HG03095 (cell line): ENCODE measurements around the gene SERPINB1.
"Not testable (repeated sequence)": the region's sequence is repeated elsewhere in the genome, so short reads cannot be mapped to it uniquely, and the experiment has no call there.

Experiments
- ATAC-seq: cut with Tn5 transposase; IDR thresholded peaks from one replicate; pipeline ENCODE4 v1.9.1; 2021; ENCODE audit warnings: moderate library complexity; ENCODE audit not compliant: unreplicated experiment

The SERPINB1 gene

GRCh38 chr6:2841264-2842138 lies at the start of gene SERPINB1:
SERPINB1 (minus strand) TSS chr6:2841863; CDS start chr6:2840586, 1,277 bp downstream.
- ATAC-seq, result peak; percentile 48

- ATAC-seq, result no peak
Observed at GRCh38 chr6:2890976-2891767, 49.5 kb upstream of the SERPINB1 start.

- ATAC-seq, result no peak
Observed at GRCh38 chr6:2885967-2886735, 44.5 kb upstream of the SERPINB1 start.

GRCh38 chr6:2884804-2885203 lies 43.1 kb upstream of the SERPINB1 start:
- no peak for ATAC-seq

GRCh38 chr6:2883673-2884072 lies 42.0 kb upstream of the SERPINB1 start:
- no peak for ATAC-seq

- ATAC-seq, result peak; percentile 52
Observed at GRCh38 chr6:2881423-2881822, 39.8 kb upstream of the SERPINB1 start.

- ATAC-seq, result not testable (repeated sequence)
Observed at GRCh38 chr6:2880156-2880555, 38.5 kb upstream of the SERPINB1 start.

- ATAC-seq, result no peak
Observed at GRCh38 chr6:2877960-2878359, 36.3 kb upstream of the SERPINB1 start.

GRCh38 chr6:2877057-2877882 lies 35.6 kb upstream of the SERPINB1 start:
- ATAC-seq, result no peak

- no peak for ATAC-seq
Observed at GRCh38 chr6:2876210-2877056, 34.8 kb upstream of the SERPINB1 start.

GRCh38 chr6:2875359-2876191 lies 33.9 kb upstream of the SERPINB1 start:
- no peak for ATAC-seq

GRCh38 chr6:2873643-2874042 lies 32.0 kb upstream of the SERPINB1 start:
- no peak for ATAC-seq

GRCh38 chr6:2872423-2873358 lies 31.0 kb upstream of the SERPINB1 start:
- ATAC-seq, result no peak

- no peak for ATAC-seq
Observed at GRCh38 chr6:2871953-2872352, 30.3 kb upstream of the SERPINB1 start.

GRCh38 chr6:2871102-2871501 lies 29.4 kb upstream of the SERPINB1 start:
- no peak for ATAC-seq

- no peak for ATAC-seq
Observed at GRCh38 chr6:2870046-2870636, 28.5 kb upstream of the SERPINB1 start.

GRCh38 chr6:2868637-2869036 lies 27.0 kb upstream of the SERPINB1 start:
- no peak for ATAC-seq
